GM19467 (cell line): ENCODE results near the gene ARSI.

ENCODE experiments used
- ATAC-seq: cut with Tn5 transposase; IDR thresholded peaks from one replicate; pipeline ENCODE4 v1.9.1; 2021; ENCODE audit warnings: mild to moderate bottlenecking, moderate library complexity; ENCODE audit not compliant: unreplicated experiment

Gene ARSI

DNA sequence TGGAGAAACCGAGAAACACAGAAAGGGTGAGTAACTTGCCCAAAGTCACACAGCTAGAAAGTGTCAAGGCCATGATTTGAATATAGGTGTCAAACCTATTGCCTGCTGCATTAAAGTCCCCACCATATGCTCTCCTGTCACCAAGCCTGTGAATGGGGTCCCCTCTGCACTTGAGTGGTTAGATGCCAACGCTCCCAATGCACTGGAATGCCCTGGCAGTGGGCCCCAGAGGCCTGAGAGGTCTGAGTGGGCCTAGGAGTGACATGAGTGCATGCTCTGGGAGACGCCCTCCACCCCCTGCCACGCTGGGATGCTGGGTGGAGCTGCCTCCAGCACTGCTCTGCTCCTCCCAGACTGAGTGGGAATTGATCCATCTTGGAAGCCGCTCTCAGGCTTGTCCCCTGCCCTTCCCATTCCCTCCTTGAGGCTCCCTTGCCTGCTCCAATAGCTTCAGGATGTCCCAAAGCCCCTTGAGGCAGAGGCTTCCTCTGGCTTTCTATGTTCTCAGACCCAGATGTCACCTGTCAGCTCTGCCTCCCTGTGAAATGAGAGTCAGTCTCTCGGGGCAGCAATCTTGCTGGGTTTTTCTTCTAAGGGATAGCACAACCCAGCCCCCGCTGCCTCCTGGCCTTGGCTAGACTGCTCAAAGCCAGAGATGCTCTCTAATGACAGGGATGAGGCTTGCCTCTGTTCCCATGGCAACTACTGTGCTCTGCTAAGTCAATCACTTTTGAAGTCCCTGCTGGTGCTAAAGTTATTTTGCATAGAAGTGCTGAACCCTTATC, 6.6 kb upstream of the ARSI start:
- no peak for ATAC-seq

GRCh38 chr5:150307617-150308426, 5.1 kb upstream of the ARSI start:
- no peak for ATAC-seq

- no peak for ATAC-seq
These were observed 4.1 kb upstream of the ARSI start for GRCh38 chr5:150306775-150307174.

DNA sequence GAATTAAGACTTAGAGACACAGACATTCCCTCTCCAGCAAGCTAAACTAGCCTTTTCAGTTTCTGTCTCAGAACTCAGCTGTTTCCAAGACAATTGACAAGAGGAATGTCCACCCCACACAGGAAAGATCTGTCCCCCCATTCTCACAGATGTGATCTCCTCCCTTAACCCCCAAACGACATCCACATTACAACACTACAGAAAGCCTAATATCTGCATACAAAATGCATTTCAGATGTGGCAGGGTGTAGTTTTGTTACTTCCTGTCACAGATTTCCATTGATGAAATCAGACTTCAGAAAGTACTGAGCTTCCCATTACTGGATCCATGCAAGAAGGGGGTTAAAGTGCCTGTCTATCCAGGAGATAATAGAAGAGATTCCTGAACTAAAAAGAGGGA, 2.9 kb upstream of the ARSI start:
- no peak for ATAC-seq

GRCh38 chr5:150305095-150305494, 2.4 kb upstream of the ARSI start:
- no peak for ATAC-seq

GRCh38 chr5:150304481-150305081, 1.9 kb upstream of the ARSI start:
- no peak for ATAC-seq

GRCh38 chr5:150303660-150304386, 1.1 kb upstream of the ARSI start:
- no peak for ATAC-seq

DNA sequence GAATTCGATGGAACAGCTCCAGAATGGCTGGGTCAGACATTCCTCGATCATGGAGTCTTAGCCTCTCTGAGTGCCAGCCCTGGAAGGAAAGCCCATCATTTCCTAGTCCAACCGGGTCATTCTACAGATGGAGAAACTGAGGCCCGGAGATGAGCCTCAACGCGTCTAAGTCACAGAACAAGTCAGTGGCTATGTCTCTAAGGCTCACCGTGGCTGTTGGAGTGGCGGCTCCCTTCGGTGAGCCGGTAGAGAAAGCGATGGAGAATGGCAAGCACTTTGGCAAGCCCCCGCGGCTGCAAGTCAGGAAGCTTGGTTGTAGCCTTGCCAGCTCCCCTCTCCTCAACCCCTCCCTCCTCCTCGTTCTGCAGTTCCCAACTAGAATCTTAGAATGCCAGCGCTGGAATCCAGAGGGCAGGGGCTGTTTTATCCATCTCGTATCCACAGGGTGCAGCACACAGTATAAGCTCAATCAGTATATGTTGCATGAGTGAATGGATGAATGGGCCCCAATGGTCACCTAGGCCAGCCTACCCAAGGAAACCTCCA, 438 bp upstream of the ARSI start:
- no peak for ATAC-seq

DNA sequence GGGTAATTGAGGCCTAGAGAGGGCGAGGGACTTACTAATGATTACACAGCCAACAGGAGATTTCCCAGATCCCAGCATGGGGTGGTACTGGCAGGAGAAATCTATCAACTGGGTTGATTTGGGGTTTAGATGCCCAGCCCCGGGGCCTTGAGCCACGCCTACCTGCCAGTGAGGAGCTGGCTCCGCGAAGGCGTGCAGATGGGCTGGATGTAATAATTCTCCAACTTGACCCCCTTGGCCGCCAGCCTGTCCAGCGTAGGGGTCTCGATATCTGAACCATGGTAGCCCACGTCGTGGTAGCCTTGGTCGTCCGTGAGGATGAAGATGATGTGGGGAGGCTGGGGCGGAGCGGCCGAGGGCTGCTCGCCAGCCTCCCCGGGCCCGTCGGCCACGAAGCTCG, 804 bp downstream of the ARSI start:
- no peak for ATAC-seq

GRCh38 chr5:150301170-150301505, 1.6 kb downstream of the ARSI start:
- ATAC-seq: no peak

GRCh38 chr5:150300496-150301169, 2.1 kb downstream of the ARSI start:
- no peak for ATAC-seq

DNA sequence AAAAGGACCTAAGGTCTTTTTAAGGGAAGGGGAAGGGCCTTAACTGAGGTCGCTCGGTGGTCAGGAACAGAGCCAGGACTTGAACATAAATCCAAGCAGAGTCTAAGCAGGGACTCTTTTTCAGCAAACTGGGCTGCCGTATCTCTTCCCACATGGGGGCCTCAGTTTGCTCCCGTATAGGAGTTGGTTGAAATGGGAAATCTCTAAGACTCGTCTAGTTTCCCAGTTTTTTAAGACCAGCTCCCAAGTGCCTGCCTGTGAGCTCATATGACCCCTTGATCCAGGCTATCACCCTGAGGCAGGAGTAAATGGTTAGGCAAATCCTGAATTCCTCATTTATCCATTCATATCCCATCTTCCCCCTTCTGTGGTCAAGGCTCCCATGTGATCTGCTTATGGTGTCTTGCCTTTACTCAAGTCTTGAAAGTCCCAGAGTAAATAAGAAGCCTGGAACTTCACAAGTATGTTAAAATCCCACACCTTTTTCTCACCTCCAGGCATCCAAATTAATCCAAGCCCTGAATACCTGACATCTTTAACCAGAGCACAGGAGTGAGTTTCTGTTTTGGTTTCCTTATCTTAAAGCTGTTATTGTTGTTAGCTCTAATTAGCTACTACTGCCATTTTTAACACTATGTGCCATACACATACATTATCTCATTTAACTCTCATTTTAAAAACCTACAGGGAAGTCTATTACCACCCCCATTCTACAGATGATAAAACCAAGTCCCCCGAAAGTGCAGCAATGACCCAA, 3.0 kb downstream of the ARSI start:
- ATAC-seq: no peak

GRCh38 chr5:150298701-150299451, 3.8 kb downstream of the ARSI start:
- no peak for ATAC-seq

GRCh38 chr5:150297934-150298595, 4.6 kb downstream of the ARSI start:
- no peak for ATAC-seq

GRCh38 chr5:150297236-150297890, 5.3 kb downstream of the ARSI start:
- ATAC-seq: no peak

DNA sequence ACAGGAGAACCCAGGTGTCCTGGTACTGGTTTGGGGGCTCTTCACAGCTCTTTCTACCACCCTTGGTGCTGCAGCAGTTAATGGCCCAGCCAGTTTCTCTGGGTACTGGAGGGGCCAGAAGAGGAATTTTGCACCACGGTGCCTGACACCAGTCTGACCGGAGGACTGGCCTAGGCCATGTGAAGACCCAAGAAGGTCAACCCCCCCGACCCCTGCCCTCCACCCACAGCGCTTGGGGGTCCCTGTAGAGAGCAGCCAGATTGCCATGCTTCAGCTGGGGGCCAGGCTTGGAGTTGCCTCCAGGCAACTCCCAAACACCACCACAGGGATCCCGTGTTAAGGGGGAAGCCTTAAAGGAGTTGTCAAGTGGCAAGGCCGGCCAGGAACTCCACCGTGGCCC, 6.2 kb downstream of the ARSI start:
- no peak for ATAC-seq

DNA sequence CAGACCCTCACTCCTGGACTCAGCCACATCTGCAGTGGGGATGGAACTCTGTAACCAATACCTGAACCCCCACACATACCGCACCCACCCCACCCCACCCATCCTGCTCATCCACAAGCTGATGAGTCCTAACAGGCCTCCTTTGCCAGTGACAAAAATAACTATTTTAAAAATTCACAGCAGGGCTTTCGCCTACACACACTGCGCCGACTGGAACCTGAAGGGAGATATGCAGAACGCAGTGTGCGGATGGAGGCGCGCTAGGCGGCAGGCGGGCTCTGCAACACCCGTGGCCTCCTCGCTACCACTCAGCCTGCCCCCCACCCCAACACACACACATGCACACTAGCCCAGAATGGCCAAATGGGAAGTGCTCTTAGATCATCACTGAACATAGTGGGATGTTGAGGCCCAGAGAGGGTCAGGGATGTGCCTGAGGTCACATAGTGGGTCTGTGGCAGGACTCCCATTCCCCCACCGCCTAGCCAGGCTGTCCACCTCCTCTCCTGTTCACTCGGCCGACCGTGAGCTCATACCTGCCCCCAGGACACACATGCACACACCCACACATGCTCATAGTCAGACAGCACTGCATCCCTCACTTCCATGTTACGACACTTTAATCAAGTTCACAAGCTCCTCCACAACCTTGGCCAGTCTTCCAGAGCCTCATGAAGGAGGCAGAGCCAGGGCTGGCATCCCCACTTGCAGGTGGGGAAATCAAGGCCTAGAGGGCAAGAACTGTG, 6.8 kb downstream of the ARSI start:
- ATAC-seq: no peak
